GM21737 (cell line): ENCODE results near the gene OR10H1.
"Not testable (repeated sequence)": the region's sequence is repeated elsewhere in the genome, so short reads cannot be mapped to it uniquely, and the experiment has no call there.

Experiments used
- ATAC-seq: cut with Tn5 transposase; IDR thresholded peaks from one replicate; pipeline ENCODE4 v1.9.1; 2021; ENCODE audit warnings: mild to moderate bottlenecking, moderate library complexity; ENCODE audit not compliant: unreplicated experiment

Gene OR10H1

DNA sequence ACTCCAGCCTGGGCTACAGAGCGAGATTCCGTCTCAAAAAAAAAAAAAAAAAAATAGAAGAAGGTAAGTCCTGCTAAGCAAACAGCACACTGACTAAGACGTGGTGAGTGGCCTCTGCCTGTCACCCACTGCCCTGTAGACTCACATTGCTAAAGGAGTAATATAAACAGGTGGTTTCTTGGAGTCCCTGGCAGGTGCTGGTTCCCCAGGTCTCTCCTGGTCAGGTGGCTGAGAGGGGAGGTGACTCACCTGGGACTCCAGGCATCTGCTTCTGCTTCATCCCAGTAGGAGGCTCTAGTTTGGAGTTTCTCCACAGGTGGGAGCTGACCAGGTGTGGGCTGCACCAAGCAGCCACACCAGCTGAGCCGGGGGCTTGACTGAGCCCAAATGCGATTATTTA, at the start of gene OR10H1:
OR10H1 (minus strand) TSS at position 359 of the 400 bp plus-strand sequence. CDS start 7,627 bp downstream, outside the sequence.
- no peak for ATAC-seq

DNA sequence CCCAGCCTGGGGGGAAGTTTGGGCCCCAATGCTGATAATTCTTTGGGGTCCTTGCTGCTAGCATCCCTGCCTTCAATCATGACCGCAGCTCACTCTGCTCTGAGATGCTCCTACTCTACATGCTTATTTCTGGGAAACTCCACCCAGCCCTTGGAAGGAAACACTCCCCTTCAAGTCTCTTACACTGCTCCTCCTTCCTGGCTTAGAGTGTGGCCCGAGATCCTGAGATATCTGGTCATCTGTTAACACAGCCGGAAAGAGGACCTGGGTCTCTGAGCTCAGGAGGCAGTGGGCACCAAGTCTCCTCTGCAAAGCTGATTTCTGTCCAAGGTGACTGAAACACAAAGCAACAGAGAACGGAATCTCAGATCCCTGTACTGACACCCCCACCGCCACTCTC, 49.4 kb upstream of the OR10H1 start:
- no peak for ATAC-seq

DNA sequence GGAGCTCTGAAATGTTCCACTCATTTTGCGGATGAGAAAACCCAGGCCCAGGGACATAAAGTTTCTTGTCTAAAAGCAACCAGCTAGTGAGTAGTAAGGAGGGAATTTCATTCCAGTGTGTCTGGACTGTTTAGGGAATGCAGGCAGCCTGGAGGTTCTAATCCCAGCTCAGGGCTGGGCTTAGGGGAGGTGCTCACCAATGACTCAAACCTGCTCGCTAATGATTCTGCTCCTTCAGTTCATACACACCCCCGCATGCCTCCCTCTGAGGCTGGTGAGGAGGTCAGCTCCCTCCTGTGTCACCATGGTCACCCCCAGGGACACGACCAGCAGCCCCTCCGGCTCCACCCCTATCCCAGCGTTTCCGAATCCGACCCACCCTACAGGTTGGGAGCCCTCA, 47.8 kb upstream of the OR10H1 start:
- ATAC-seq: no peak

DNA sequence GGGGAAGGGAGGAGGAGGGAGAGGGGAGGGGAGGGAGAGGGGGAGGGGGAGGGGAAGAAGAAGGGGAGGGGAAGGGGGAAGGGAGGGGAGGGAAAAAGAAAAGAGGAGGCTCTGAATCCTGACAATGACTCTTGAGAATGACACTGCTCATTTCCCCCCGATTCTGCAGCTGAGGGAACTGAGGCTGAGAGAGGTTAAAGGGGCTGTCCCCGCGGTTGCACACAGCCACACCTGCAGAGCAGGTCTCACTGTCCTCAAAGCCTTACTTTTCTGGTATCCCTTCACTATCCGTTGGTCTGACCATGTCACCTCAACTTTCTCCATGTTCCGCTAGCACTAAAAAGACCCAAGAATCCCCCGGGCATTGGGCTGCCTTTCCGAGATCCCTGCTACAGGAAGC, 47.0 kb upstream of the OR10H1 start:
- ATAC-seq: no peak

DNA sequence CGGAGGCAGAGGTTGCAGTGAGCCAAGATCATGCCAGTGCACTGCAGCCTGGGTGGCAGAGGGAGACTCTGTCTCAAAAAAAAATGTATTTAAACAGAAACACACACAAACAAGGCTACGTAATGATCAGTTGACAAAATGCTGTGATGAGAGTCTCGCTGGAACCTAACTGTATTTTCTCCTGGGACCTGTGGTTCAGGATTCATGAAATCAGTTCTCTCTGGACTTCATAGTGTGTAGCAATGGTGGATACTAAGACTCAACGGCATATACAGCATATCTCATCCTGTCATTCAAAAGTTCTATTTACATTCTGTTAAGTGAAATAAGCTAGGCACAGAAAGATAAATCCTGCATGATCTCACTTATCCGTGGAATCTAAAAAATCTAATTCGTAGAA, 45.1 kb upstream of the OR10H1 start:
- ATAC-seq: no peak

- ATAC-seq: no peak
These were observed 43.7 kb upstream of the OR10H1 start for GRCh38 chr19:15859187-15859586.

GRCh38 chr19:15850385-15850784, 34.9 kb upstream of the OR10H1 start:
- ATAC-seq: no peak

DNA sequence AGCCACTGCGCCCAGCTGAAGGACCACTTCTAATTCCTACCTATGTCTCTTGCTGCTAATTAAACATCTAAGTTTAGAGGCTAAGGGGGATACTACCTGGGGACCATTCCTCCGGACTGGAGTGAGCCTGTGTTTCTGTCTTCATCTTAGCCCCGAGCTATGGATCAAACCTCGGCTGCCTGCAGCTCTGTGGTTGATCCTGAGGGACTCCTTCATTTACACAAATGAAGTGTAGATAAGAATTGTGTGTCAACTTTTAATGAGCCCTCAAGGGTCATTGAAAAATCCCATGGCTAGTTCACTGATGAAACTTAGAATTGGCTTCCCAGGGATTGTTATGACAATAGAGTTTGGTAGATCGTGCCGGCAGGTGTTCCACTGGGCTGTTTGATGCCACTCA, 31.5 kb upstream of the OR10H1 start:
- no peak for ATAC-seq

DNA sequence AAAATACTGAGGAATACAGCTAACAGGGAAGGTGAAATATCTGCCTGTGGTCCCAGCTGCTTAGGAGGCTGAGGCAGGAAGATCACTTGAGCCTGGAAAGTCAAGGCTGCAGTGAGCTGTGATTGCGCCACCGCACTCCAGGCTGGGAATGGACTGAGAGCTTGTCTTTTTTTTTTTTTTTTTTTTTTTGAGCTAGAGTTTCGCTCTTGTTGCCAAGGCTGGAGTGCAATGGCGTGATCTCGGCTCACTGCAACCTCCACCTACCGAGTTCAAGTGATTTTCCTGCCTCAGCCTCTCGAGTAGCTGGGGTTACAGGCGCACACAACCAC, 28.4 kb upstream of the OR10H1 start:
- not testable (repeated sequence) for ATAC-seq

DNA sequence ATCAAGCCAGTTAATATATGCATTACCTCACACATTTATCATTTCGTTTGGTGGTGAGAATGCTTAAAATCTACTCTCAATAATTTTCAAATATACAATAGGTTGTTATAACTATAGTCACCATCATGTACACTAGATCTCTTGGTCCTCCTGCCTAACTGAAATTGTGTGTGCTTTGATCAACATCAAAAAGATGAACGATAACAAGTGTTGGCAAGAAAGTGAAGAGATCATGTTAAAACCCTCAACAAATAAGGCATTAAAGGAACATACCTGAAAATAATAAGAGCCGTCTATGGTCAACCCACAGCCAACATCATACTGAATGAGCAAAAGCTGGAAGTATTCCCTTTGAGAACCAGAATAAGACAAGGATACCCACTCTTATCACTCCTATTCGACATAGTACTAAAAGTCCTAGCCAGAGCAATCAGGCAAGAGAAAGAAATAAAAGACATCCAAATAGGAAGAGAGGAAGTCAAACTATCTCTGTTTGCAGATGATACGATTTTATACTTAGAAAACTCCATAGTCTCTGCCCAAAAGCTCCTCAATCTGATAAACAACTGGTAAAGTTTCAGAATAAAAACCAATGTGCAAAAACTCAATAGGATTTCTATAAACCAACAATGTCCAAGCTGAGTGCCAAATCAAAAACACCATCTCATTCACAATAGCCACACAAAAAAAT, 27.9 kb upstream of the OR10H1 start:
- no peak for ATAC-seq

DNA sequence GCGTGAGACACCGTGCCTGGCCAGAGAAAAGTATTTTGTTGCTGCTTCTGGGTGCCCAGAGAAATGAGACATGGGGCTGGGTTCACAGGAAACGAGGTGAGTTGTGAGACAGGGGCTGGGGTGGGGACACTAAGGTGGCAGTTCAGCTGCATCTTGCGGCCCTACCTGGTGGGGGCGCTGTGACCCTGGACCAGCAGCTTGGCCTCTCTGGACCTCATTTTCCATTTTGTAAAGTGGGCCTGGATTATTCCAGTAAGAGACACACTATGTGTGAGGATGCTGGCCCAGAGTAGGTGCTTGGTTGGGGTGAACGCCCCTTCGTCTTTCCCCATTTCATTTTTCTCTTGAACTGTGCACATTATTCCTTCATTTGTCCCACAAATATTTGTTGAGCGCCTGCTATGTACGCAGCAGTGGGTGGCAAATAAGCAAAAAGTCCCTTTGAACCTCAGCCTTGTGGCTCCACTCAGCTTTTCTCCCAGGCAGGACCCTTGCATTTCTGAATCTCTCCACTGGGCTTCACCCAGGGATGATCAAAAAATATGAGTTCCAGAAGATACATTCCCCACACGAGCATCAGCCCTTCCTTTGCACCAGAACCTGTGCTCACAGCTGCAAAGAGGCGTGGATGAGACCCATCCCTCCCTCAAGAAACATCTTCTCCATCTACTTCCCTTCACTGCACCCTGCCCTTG, 26.6 kb upstream of the OR10H1 start:
- no peak for ATAC-seq

- ATAC-seq: no peak
These were observed 25.4 kb upstream of the OR10H1 start for GRCh38 chr19:15840833-15841232.

DNA sequence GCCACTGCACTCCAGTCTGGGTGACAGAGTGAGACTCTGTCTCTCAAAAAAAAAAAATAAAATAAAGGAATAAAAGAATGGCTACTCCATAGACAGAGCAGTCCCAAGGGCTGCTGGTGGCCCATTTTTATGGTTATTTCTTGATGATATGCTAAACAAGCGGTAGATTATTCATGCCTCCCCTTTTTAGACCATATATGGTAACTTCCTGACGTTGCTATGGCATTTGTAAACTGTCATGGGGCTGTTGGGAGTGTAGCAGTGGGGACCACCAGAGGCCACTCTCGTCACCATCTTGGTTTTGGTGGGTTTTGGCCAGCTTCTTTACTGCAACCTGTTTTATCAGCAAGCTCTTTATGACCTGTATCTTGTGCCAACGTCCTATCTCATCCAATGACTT, 24.4 kb upstream of the OR10H1 start:
- ATAC-seq: not testable (repeated sequence)

DNA sequence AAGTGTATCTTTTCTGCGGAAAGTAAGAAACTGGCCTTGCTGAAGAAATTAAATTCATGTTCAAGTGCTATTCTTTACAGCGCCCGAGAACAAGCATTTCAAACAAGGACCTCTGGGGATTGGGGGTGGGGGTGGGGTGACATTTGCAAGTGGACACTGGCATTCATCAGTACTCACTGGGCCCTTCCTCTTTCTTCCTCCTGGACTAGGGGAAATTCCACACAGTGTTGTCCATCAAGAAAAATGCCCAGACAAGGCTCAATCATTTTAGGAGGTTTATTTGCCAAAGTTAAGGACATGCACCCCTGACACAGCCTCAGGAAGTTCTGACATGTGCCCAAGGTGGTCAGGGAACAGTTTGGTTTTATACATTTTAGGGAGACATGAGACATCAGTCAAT, 22.9 kb upstream of the OR10H1 start:
- no peak for ATAC-seq

- ATAC-seq: no peak
These were observed 21.8 kb upstream of the OR10H1 start for GRCh38 chr19:15837221-15837731.

DNA sequence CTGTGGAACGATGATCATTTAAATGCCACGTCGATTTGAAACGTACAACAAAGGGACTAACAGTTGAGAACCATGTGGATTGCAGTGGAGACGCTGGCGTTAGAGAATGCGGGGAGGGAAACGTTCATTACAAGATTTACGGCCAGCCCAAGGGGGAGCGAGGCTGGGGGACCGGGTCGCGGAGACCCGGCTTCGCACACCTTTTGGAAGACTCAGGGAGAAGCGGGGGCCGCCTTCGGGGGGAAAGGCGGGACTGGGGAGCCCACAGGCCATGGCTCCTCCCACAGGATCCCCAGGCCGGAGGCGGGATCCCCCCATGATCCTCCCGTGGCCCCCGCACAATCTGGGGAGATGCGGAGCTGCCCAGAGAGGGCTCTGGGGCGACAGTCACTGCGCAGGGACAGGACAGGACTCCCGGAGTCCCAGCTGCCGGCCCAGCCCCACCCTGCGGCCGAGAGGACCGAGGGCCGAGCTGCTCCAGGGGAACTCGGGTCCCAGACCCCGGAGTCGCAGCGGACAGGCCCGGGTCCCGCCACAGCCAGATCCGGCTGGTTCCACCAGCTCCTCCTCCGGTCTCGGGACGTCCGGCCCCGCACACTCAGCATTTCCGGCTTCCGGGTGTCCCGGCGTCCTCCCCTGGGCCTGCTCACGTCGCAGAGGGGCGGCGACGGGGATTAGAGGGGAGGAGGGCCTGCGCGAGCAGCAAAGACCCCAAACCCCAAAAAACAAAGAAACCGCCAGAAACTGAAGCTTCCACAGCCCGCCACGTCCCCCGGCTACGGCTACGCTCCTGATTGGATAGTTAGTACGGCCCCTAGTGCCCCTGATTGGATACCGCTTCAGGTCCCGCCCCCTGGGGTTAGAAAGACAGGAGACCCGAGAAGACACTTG, 21.1 kb upstream of the OR10H1 start:
- ATAC-seq: peak; percentile 96

DNA sequence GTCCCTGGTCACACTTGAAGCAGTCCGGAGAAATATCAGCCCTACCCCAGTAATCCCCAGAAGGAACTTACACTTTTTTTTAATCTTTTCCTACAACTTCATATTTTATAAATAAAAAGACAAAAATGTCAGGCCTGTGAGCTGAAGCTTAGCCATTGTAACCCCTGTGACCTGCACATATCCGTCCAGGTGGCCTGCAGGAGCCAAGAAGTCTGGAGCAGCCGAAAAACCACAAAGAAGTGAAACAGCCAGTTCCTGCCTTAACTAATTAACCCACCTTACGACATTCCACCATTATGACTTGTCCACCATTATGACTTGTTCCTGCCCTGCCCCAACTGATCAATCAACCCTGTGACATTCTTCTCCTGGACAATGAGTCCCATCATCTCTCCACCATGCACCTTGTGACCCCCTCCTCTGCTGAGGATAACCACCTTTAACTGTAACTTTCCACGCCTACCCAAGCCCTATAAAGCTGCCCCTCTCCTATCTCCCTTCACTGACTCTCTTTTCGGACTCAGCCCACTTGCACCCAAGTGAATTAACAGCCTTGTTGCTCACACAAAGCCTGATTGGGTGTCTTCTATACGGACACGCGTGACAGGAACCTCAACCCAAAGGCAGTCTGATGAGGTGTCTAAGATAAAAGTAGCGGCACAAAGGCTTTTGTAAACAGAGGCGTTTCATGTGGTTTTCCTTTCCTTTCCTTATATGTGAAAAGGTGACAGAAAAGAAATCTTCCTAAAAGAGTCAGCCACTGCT, 20.3 kb upstream of the OR10H1 start:
- ATAC-seq: not testable (repeated sequence)

DNA sequence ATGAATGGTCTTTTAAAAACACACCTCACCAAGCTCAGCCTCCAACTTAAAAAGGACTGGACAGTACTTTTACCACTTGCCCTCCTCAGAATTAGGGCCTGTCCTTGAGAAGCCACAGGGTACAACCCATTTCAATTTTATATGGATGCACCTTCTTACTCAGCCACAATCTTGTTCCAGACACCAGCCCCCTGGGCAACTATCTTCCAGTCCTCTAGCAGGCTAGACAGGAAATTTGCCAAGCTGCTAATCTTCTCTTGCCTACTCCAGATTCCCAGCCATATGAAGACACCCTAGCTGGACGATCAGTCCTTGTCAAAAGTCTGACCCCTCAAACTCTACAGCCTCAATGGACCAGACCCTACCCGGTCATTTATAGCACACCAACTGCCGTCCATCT, 18.8 kb upstream of the OR10H1 start:
- not testable (repeated sequence) for ATAC-seq

- ATAC-seq: no peak
These were observed 16.2 kb upstream of the OR10H1 start for GRCh38 chr19:15831626-15832025.

DNA sequence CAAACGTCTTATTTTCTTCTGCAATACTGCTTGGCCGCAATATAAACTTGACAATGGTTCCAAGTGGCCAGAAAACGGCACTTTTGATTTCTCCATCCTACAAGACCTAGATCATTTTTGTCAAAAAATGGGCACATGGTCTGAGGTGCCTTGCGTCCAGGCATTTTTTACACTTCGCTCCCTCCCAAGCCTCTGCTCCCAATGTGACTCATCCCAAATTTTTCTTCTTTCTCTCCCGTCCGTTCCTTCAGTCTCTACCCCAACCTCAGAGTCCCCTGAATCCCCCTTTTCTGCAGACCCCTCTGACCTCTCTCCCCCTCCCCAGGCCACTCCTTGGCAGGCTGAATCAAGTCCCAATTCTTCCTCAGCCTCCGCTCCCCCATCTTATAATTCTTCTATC, 14.3 kb upstream of the OR10H1 start:
- no peak for ATAC-seq

DNA sequence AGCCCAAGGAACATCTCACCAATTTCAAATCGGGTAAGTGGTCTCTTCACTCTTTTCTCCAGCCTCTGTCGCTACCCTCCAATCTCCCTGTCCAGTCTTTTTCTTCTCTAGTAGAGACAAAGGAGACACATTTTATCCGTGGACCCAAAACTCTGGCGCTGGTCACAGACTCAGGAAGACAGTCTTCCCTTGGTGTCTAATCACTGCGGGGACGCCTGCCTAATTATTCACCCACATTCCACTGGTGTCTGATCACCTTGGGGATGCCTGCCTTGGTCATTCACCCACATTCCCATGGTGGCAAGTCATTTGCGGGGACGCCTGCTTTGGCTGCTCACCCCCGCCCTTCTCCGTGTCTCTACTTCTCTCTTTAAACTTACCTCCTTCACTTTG, 13.8 kb upstream of the OR10H1 start:
- no peak for ATAC-seq
